SK-N-MC (cell line): ENCODE results near the gene APH1B.

Source experiments
- EZH2 ChIP-seq: fragments of 200-600 bp; sonication (generic); IDR thresholded peaks from one replicate; pipeline ENCODE4 v1.6.1; 2017; ENCODE audit warnings: antibody characterized with exemption
- POLR2AphosphoS5 ChIP-seq: IDR thresholded peaks from 2 replicates; pipeline ENCODE4 v1.6.1; 2012; ENCODE audit warnings: mild to moderate bottlenecking, low read depth, low read length, borderline replicate concordance

DNA sequence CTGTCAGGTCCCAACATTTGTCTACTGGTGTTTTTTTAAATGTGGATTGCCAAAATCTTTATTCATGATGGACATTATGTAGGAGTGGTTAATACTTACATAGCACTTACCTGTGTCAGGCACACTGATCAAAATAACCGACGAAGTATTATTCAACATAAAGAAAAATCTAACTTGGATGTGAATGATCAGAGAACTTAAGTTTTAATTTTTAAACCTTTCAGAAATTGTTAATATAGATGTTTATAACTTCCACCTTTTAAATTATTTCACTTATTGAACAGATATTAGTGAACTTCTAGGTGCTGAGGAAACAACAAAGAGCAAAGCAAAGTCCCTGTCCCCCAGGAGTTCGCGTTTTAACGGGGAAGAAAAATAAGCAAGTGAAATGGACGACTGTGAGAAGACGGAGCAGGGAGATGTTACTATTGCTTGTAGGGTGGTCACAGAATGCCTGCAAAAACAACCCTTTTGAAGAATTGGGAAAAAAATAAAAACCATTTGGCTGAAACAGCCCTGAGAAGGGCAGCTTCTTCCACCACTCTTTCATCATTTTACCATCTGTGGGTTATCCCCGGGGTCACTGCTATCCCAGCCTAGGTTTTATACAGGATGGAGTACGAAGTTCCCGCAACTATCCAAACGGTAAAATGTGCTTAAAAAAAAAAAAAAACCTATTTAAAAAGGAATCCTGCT is 915 bp upstream of the APH1B start:
- TF ChIP-seq EZH2 (no peak), POLR2AphosphoS5 (no peak)
